GM12878 (cell line): ENCODE measurements around the gene NFATC1. TPM values are rescaled to one million over a fixed set of nuclear protein-coding genes. Genes with fewer than 3 reads are reported as not detected.

ENCODE experiments used
- ATAC-seq: fragments of 200-7000 bp; cut with Tn5 transposase; 3 replicates; pipeline ENCODE4 v1.9.1; 2020; ENCODE audit warnings: mild to moderate bottlenecking, moderate library complexity
- BruUV-seq: library from RNA; stranded (reverse); fragments of 400-500 nt; replicated peaks from 2 replicates; lab custom pipeline; 2021; lab: Mats Ljungman, UMichigan
- CTCF ChIA-PET: fragments of 300-600 bp; sonication (Branson Sonifier 250); formaldehyde crosslinking; extraction: SDS; loops from one replicate; lab custom pipeline; 2021; ENCODE audit warnings: inconsistent platforms; lab: Yijun Ruan, JAX
- POLR2A ChIA-PET: fragments of 350-600 bp; formaldehyde crosslinking; extraction: SDS; loops from one replicate; lab custom pipeline; 2021; ENCODE audit warnings: inconsistent platforms; lab: Charles Lee
- RAD21 ChIA-PET: fragments of 300-600 bp; sonication (Branson Sonifier 250); formaldehyde crosslinking; loops from one replicate; lab custom pipeline; 2023; ENCODE audit warnings: antibody characterized with exemption; ENCODE audit not compliant: unreplicated experiment; lab: Charles Lee
- SMC1A ChIA-PET: fragments of 300-600 bp; sonication (Branson Sonifier 250); formaldehyde crosslinking; loops from one replicate; lab custom pipeline; 2023; ENCODE audit not compliant: unreplicated experiment, uncharacterized antibody; lab: Charles Lee
- DNase-seq: peaks from one replicate; pipeline ENCODE4 v3.0.0-alpha.2; 2011; ENCODE audit warnings: low read depth, low spot score
- FAIRE-seq: peaks from 3 replicates; lab custom pipeline; 2011; peaks lifted over from hg19 to GRCh38; lab: Jason Lieb, UNC
- H2AFZ ChIP-seq: 2 replicates; pipeline ENCODE4 v1.6.0; 2011; ENCODE audit warnings: low read depth, low read length, control low read depth; ENCODE audit not compliant: control insufficient read depth
- H3K27ac ChIP-seq: 2 replicates; pipeline ENCODE4 v1.5.1; 2011; ENCODE audit warnings: control low read depth; ENCODE audit not compliant: control insufficient read depth, insufficient read depth
- H3K27me3 ChIP-seq, 2 experiments: replicated peaks in 1 of 2; 2 replicates each; pipeline versions ENCODE4 v1.6.0 to v1.6.1; 2011; ENCODE audit warnings: low read length in 1 of 2; ENCODE audit not compliant: control insufficient read depth in 2 of 2, insufficient read depth in 2 of 2
- H3K36me3 ChIP-seq, 2 experiments: 2 replicates each; pipeline ENCODE4 v1.5.1; 2011; ENCODE audit warnings: low read length in 1 of 2; ENCODE audit not compliant: control insufficient read depth in 2 of 2, insufficient read depth in 2 of 2
- H3K4me1 ChIP-seq: 2 replicates; pipeline ENCODE4 v1.6.1; 2011; ENCODE audit warnings: mild to moderate bottlenecking, low read length, moderate library complexity, mixed read lengths; ENCODE audit not compliant: control insufficient read depth, insufficient read depth
- H3K4me2 ChIP-seq: 2 replicates; pipeline ENCODE4 v1.6.0; 2011; ENCODE audit warnings: control low read depth; ENCODE audit not compliant: control insufficient read depth, insufficient read depth
- H3K4me3 ChIP-seq: fragments of 200-600 bp; sonication (generic); 2 replicates; pipeline ENCODE4 v1.5.1; 2016
- H3K79me2 ChIP-seq: 2 replicates; pipeline ENCODE4 v1.6.0; 2011; ENCODE audit warnings: low read length; ENCODE audit not compliant: control insufficient read depth, insufficient read depth
- H3K9ac ChIP-seq: 2 replicates; pipeline ENCODE4 v1.8.0; 2011; ENCODE audit warnings: low read length, control low read depth, mixed read lengths; ENCODE audit not compliant: control insufficient read depth, insufficient read depth
- H3K9me3 ChIP-seq: replicated peaks from 3 replicates; pipeline ENCODE4 v1.5.1; 2011; ENCODE audit warnings: mild to moderate bottlenecking, low read length; ENCODE audit not compliant: control insufficient read depth, insufficient read depth
- H4K20me1 ChIP-seq: 2 replicates; pipeline ENCODE4 v1.6.0; 2011; ENCODE audit not compliant: control insufficient read depth, insufficient read depth
- BRCA1 ChIP-seq: IDR thresholded peaks from 2 replicates; pipeline ENCODE4 v1.6.1; 2011; ENCODE audit warnings: low read depth, low read length, improper control_type of control experiment
- ELK1 ChIP-seq: IDR thresholded peaks from 2 replicates; pipeline ENCODE4 v1.6.1; 2012; ENCODE audit warnings: low read depth, low read length, improper control_type of control experiment
- EP300 ChIP-seq, 2 experiments: fragments of 150-350 bp in 1 of 2; IDR thresholded peaks; 2 replicates each; pipeline ENCODE4 v1.6.1; 2011 to 2012; ENCODE audit warnings: low read depth in 2 of 2, low read length in 2 of 2, borderline replicate concordance in 1 of 2, improper control_type of control experiment in 1 of 2, inconsistent platforms in 1 of 2; ENCODE audit not compliant: control insufficient read depth in 1 of 2
- MLLT1 ChIP-seq: fragments of 450-650 bp; IDR thresholded peaks from 2 replicates; pipeline ENCODE4 v1.6.1; 2016; ENCODE audit warnings: mild to moderate bottlenecking
- NFYA ChIP-seq: IDR thresholded peaks from 2 replicates; pipeline ENCODE4 v1.6.1; 2011; ENCODE audit warnings: low read depth, mild to moderate bottlenecking, low read length, improper control_type of control experiment, borderline replicate concordance
- PAX8 ChIP-seq: fragments of 450-650 bp; IDR thresholded peaks from 2 replicates; pipeline ENCODE4 v1.6.1; 2017; ENCODE audit warnings: mild to moderate bottlenecking, moderate library complexity
- POLR2AphosphoS5 ChIP-seq: IDR thresholded peaks from 2 replicates; pipeline ENCODE4 v1.6.1; 2011; ENCODE audit warnings: mild to moderate bottlenecking, low read length, inconsistent platforms
- RAD51 ChIP-seq: fragments of 450-650 bp; IDR thresholded peaks from 2 replicates; pipeline ENCODE4 v1.6.1; 2016; ENCODE audit warnings: moderate library complexity, mild to moderate bottlenecking, inconsistent platforms
- RB1 ChIP-seq: fragments of 450-650 bp; formaldehyde crosslinking; IDR thresholded peaks from 2 replicates; pipeline ENCODE4 v1.6.1; 2017; ENCODE audit warnings: mild to moderate bottlenecking, borderline replicate concordance
- SKIL ChIP-seq: fragments of 450-650 bp; IDR thresholded peaks from 2 replicates; pipeline ENCODE4 v1.6.1; 2017; ENCODE audit warnings: mild to moderate bottlenecking, low read depth, inconsistent platforms; ENCODE audit not compliant: poor library complexity, severe bottlenecking
- SMC3 ChIP-seq: IDR thresholded peaks from 2 replicates; pipeline ENCODE4 v1.6.1; 2011; ENCODE audit warnings: low read length, improper control_type of control experiment, borderline replicate concordance
- SP1 ChIP-seq: IDR thresholded peaks from one replicate; pipeline ENCODE4 v1.6.1; 2011; ENCODE audit warnings: low read depth, low read length
- TAF1 ChIP-seq: IDR thresholded peaks from 2 replicates; pipeline ENCODE4 v1.6.1; 2011; ENCODE audit warnings: mild to moderate bottlenecking, low read depth, low read length, borderline replicate concordance
- ZBTB33 ChIP-seq: fragments of 450-650 bp; IDR thresholded peaks from 2 replicates; pipeline ENCODE4 v1.6.1; 2017; ENCODE audit warnings: mild to moderate bottlenecking
- WGBS: methylation state at CpG from one replicate; pipeline ENCODE4 v1.1.6; 2016; ENCODE audit warnings: low lambda C conversion rate; ENCODE audit not compliant: insufficient replicate concordance, insufficient coverage; ENCODE audit errors: missing lambda C conversion rate; 5-methylcytosine and 5-hydroxymethylcytosine counted together
- in situ Hi-C: fragments of 300-500 bp; cut with MboI; formaldehyde crosslinking; loops from 9 replicates; pipeline ENCODE4 v1.14.3; 2018; ENCODE audit warnings: mixed read lengths
- intact Hi-C: fragments of 100-400 bp; cut with micrococcal nuclease; formaldehyde crosslinking; loops from one replicate; pipeline ENCODE4 v1.14.2; 2022; ENCODE audit not compliant: unreplicated experiment
- polyA plus RNA-seq, 11 experiments: library from polyadenylated mRNA; depleted of rRNA in 4 of 11; unstranded in 6 of 11; stranded (reverse) in 5 of 11; fragments of >200 nt; fragmentation: Nextera tagmentation in 4 of 11; fragmentation: Illumina TruSeq in 1 of 11; extraction: Ambion mirVana in 4 of 11; extraction: Trizol in 1 of 11; gene quantifications; 1 replicate in 1 of 11; 2 replicates in 10 of 11; pipeline versions ENCODE4 v1.2.1 to v1.2.3, GENCODE V29; 2011 to 2016; ENCODE audit warnings: inconsistent platforms in 2 of 11, missing spikeins in 2 of 11, low read depth in 1 of 11
- total RNA-seq, 4 experiments: library from RNA; depleted of rRNA in 3 of 4; stranded (reverse); fragments of >200 nt in 3 of 4; fragmentation: Illumina TruSeq in 1 of 4; extraction: Trizol in 1 of 4; gene quantifications; 2 replicates each; pipeline versions ENCODE4 v1.2.1 to v1.2.3, GENCODE V29; 2013 to 2021

Gene NFATC1
- total and polyA plus RNA-seq, 10 of the 15 experiments (the other 5 are each of a cell fraction or from before 2014, with no cell fraction given) = 0.84 to 20.8 (median 5.1) TPM

- no peaks in the 10 kb centered on the region for H3K4me1 ChIP-seq
- DNase-seq = no peak
- H3K27me3 ChIP-seq = no peaks in the 10 kb centered on the region
- no peaks in the 10 kb centered on the region for H3K36me3 ChIP-seq
- H3K27ac ChIP-seq = no peak overlapping the region
- H3K9ac ChIP-seq = no peak overlapping the region
- no peak for TF ChIP-seq TAF1
- TF ChIP-seq ZBTB33 = no peak
- no peak for TF ChIP-seq EP300 (IDR thresholded peaks at IDR 0.05; ENCODE audit: borderline replicate concordance in 1 of 2, control insufficient read depth in 1 of 2, low read depth in 2 of 2, low read length in 2 of 2)
- no peak for TF ChIP-seq POLR2AphosphoS5
- TF ChIP-seq PAX8 = no peak
- no peak for TF ChIP-seq NFYA
- no peak for TF ChIP-seq RB1
- no peak for TF ChIP-seq ELK1
- TF ChIP-seq RAD51 = no peak
- TF ChIP-seq MLLT1 = no peak
- no peak for TF ChIP-seq SKIL
- no peak for TF ChIP-seq BRCA1
- TF ChIP-seq SP1 = no peak
- TF ChIP-seq SMC3 = no peak
- H3K79me2 ChIP-seq = no peaks in the 10 kb centered on the region
- ChIA-PET RAD21 (no interaction called here), SMC1A (no interaction called here), POLR2A (no interaction called here), CTCF (no interaction called here)
- H2AFZ ChIP-seq = no peak overlapping the region
- H3K9me3 ChIP-seq = peaks cover 4% of the 10 kb centered on the region; the same call in 1 of the 3 replicates
- no peak overlapping the region for H3K4me3 ChIP-seq
- WGBS = 58% methylated on average over 22 of the region's 23 CpGs
- in situ Hi-C loops = no loop called here
- no TSS peak for BruUV-seq
- intact Hi-C loops = no loop called here
- H3K4me2 ChIP-seq = no peak overlapping the region
- no peak for ATAC-seq
- no peaks in the 10 kb centered on the region for H4K20me1 ChIP-seq
- no peak for FAIRE-seq
Measured at GRCh38 chr18:79576686-79577351, 181.1 kb downstream of the NFATC1 start.
